ENCODE measurements around the gene MGAT4A. TPM values are rescaled to one million over a fixed set of nuclear protein-coding genes. Genes with fewer than 3 reads are reported as not detected.

MGAT4A gene
- total RNA-seq, 8 experiments from 2014 or later, result 0.87 to 52.7 (median 14.8) TPM

GRCh38 chr2:98771264-98771663, 40.3 kb upstream of the MGAT4A start:
- no peak overlapping the region for H3K4me3 ChIP-seq
- in situ Hi-C loops (cut with MboI; ENCODE audit: low pct_unique_long_range_greater_than_20kb in 2 of 9, low sequenced_read_pairs in 9 of 9, unreplicated experiment in 9 of 9), result no loop called here
- H3K27ac ChIP-seq, result no peak overlapping the region
- 33 to 95% (median 79%) methylated on average over 1 to 2 of the region's 2 CpGs; no CpG with 5 or more reads in 4 of the 10 experiments for WGBS, 10 experiments
- H3K4me1 ChIP-seq (replicated peaks in 1 of 2), result peaks cover 12 to 25% of the 10 kb centered on the region in 2 donors
- ATAC-seq (replicated peaks in 6 of 8), result no peak

GRCh38 chr2:98769784-98770183, 38.9 kb upstream of the MGAT4A start:
- Histone ChIP-seq H3K4me1 (replicated peaks in 1 of 2) (peaks cover 8 to 25% of the 10 kb centered on the region in 2 donors), H3K4me3 (no peak overlapping the region), H3K27ac (peak overlapping the region in 1 of 2 donors; percentile 3)
- in situ Hi-C loops (cut with MboI; ENCODE audit: low pct_unique_long_range_greater_than_20kb in 2 of 9, low sequenced_read_pairs in 9 of 9, unreplicated experiment in 9 of 9), result no loop called here
- peak in 5 of 8 experiments; percentile 67 to 87 (median 81) for ATAC-seq (replicated peaks in 6 of 8)
- WGBS, 10 experiments, result 0 to 92% (median 75%) methylated on average over 1 to 9 of the region's 14 CpGs; no CpG with 5 or more reads in 3 of the 10 experiments

GRCh38 chr2:98769114-98769476, 38.2 kb upstream of the MGAT4A start:
- in situ Hi-C loops (cut with MboI; ENCODE audit: low pct_unique_long_range_greater_than_20kb in 2 of 9, low sequenced_read_pairs in 9 of 9, unreplicated experiment in 9 of 9), result no loop called here
- no peak for ATAC-seq (replicated peaks in 6 of 8)
- Histone ChIP-seq H3K4me1 (replicated peaks in 1 of 2) (peaks cover 8 to 25% of the 10 kb centered on the region in 2 donors), H3K27ac (no peak overlapping the region), H3K4me3 (no peak overlapping the region)
- 40 to 100% (median 86%) methylated on average over 1 to 5 of the region's 6 CpGs; no CpG with 5 or more reads in 5 of the 10 experiments for WGBS, 10 experiments

- Histone ChIP-seq H3K27ac (no peak overlapping the region), H3K4me1 (replicated peaks in 1 of 2) (peaks cover 8 to 25% of the 10 kb centered on the region in 2 donors), H3K4me3 (no peak overlapping the region)
- ATAC-seq (replicated peaks in 6 of 8), result peak in 2 of 8 experiments; percentile 55 to 62
- in situ Hi-C loops (cut with MboI; ENCODE audit: low pct_unique_long_range_greater_than_20kb in 2 of 9, low sequenced_read_pairs in 9 of 9, unreplicated experiment in 9 of 9), result no loop called here
- 50 to 93% (median 81%) methylated on average over 4 to 5 of the region's 7 CpGs; no CpG with 5 or more reads in 5 of the 10 experiments for WGBS, 10 experiments
Measured at GRCh38 chr2:98768384-98769113, 37.6 kb upstream of the MGAT4A start.

- H3K27ac ChIP-seq, result no peak overlapping the region
- in situ Hi-C loops (cut with MboI; ENCODE audit: low pct_unique_long_range_greater_than_20kb in 2 of 9, low sequenced_read_pairs in 9 of 9, unreplicated experiment in 9 of 9), result no loop called here
- 73 to 100% (median 91%) methylated on average over 2 to 4 of the region's 4 CpGs; no CpG with 5 or more reads in 2 of the 10 experiments for WGBS, 10 experiments
- H3K4me1 ChIP-seq (replicated peaks in 1 of 2), result peaks cover 8 to 21% of the 10 kb centered on the region in 2 donors
- no peak overlapping the region for H3K4me3 ChIP-seq
- ATAC-seq (replicated peaks in 6 of 8), result no peak
Measured at GRCh38 chr2:98764499-98764898, 33.6 kb upstream of the MGAT4A start.

- Histone ChIP-seq H3K4me1 (replicated peaks in 1 of 2) (peaks cover 8 to 16% of the 10 kb centered on the region in 2 donors), H3K4me3 (no peak overlapping the region), H3K27ac (no peak overlapping the region)
- ATAC-seq (replicated peaks in 6 of 8), result no peak
- in situ Hi-C loops (cut with MboI; ENCODE audit: low pct_unique_long_range_greater_than_20kb in 2 of 9, low sequenced_read_pairs in 9 of 9, unreplicated experiment in 9 of 9), result no loop called here
- WGBS, 10 experiments, result 10 to 86% (median 62%) methylated on average over 2 to 6 of the region's 6 CpGs
Measured at GRCh38 chr2:98763209-98763951, 32.4 kb upstream of the MGAT4A start.

GRCh38 chr2:98761909-98762308, 31.0 kb upstream of the MGAT4A start:
- 14 to 91% (median 60%) methylated on average over 1 to 6 of the region's 6 CpGs; no CpG with 5 or more reads in 1 of the 10 experiments for WGBS, 10 experiments
- peak in 5 of 8 experiments; percentile 21 to 37 (median 29) for ATAC-seq (replicated peaks in 6 of 8)
- Histone ChIP-seq H3K4me3 (no peak overlapping the region), H3K27ac (peak overlapping the region; percentile 70 to 73), H3K4me1 (replicated peaks in 1 of 2) (peaks cover 8 to 16% of the 10 kb centered on the region in 2 donors)
- in situ Hi-C loops (cut with MboI; ENCODE audit: low pct_unique_long_range_greater_than_20kb in 2 of 9, low sequenced_read_pairs in 9 of 9, unreplicated experiment in 9 of 9), result no loop called here

- ATAC-seq (replicated peaks in 6 of 8), result peak; percentile 83 to 99 (median 98)
- in situ Hi-C loops (cut with MboI; ENCODE audit: low pct_unique_long_range_greater_than_20kb in 2 of 9, low sequenced_read_pairs in 9 of 9, unreplicated experiment in 9 of 9), result no loop called here
- Histone ChIP-seq H3K27ac (peak overlapping the region; percentile 70 to 73), H3K4me3 (no peak overlapping the region), H3K4me1 (replicated peaks in 1 of 2) (peaks cover 8 to 16% of the 10 kb centered on the region in 2 donors)
- 0 to 80% (median 19%) methylated on average over 1 to 8 of the region's 9 CpGs; no CpG with 5 or more reads in 2 of the 10 experiments for WGBS, 10 experiments
Measured at GRCh38 chr2:98761267-98761781, 30.4 kb upstream of the MGAT4A start.

GRCh38 chr2:98759827-98760625, 29.1 kb upstream of the MGAT4A start:
- Histone ChIP-seq H3K27ac (no peak overlapping the region), H3K4me1 (replicated peaks in 1 of 2) (peaks cover 8 to 16% of the 10 kb centered on the region in 2 donors), H3K4me3 (no peak overlapping the region)
- 30 to 100% (median 80%) methylated on average over 1 to 5 of the region's 6 CpGs; no CpG with 5 or more reads in 2 of the 10 experiments for WGBS, 10 experiments
- in situ Hi-C loops (cut with MboI; ENCODE audit: low pct_unique_long_range_greater_than_20kb in 2 of 9, low sequenced_read_pairs in 9 of 9, unreplicated experiment in 9 of 9), result no loop called here
- no peak for ATAC-seq (replicated peaks in 6 of 8)

- WGBS, 10 experiments, result 40 to 90% (median 72%) methylated on average over 1 to 2 of the region's 2 CpGs
- Histone ChIP-seq H3K27ac (no peak overlapping the region), H3K4me3 (no peak overlapping the region), H3K4me1 (replicated peaks in 1 of 2) (peaks cover 8 to 16% of the 10 kb centered on the region in 2 donors)
- in situ Hi-C loops (cut with MboI; ENCODE audit: low pct_unique_long_range_greater_than_20kb in 2 of 9, low sequenced_read_pairs in 9 of 9, unreplicated experiment in 9 of 9), result no loop called here
- no peak for ATAC-seq (replicated peaks in 6 of 8)
Measured at GRCh38 chr2:98759338-98759737, 28.4 kb upstream of the MGAT4A start.

GRCh38 chr2:98757904-98758421, 27.0 kb upstream of the MGAT4A start:
- in situ Hi-C loops (cut with MboI; ENCODE audit: low pct_unique_long_range_greater_than_20kb in 2 of 9, low sequenced_read_pairs in 9 of 9, unreplicated experiment in 9 of 9), result no loop called here
- H3K4me3 ChIP-seq, result no peak overlapping the region
- H3K4me1 ChIP-seq (replicated peaks in 1 of 2), result peaks cover 8 to 16% of the 10 kb centered on the region in 2 donors
- ATAC-seq (replicated peaks in 6 of 8), result peak in 3 of 8 experiments; percentile 35 to 48 (median 43)
- no peak overlapping the region for H3K27ac ChIP-seq
- 0 to 100% (median 88%) methylated on average over 1 to 9 of the region's 9 CpGs; no CpG with 5 or more reads in 1 of the 10 experiments for WGBS, 10 experiments

- peaks cover 0 to 7% of the 10 kb centered on the region in 2 donors for H3K4me1 ChIP-seq (replicated peaks in 1 of 2)
- H3K4me3 ChIP-seq, result no peak overlapping the region
- in situ Hi-C loops (cut with MboI; ENCODE audit: low pct_unique_long_range_greater_than_20kb in 2 of 9, low sequenced_read_pairs in 9 of 9, unreplicated experiment in 9 of 9), result no loop called here
- no peak for ATAC-seq (replicated peaks in 6 of 8)
- H3K27ac ChIP-seq, result no peak overlapping the region
Measured at GRCh38 chr2:98753801-98754200, 22.9 kb upstream of the MGAT4A start.
